ENCODE results near the gene ADGRV1. TPM values are rescaled to one million over a fixed set of nuclear protein-coding genes. Genes with fewer than 3 reads are reported as not detected.

The ADGRV1 gene
- total RNA-seq, 2 donors from 2014 or later: 16.4 to 20.9 TPM

GRCh38 chr5:91052977-91053740, 494.6 kb downstream of the ADGRV1 start:
- TF ChIP-seq POLR2AphosphoS5 (IDR thresholded peaks at IDR 0.05) (no peak), CTCF (IDR thresholded peaks at IDR 0.05) (no peak), POLR2A (IDR thresholded peaks at IDR 0.05) (no peak)
- no peak for DNase-seq (ENCODE audit: low spot score)
- Histone ChIP-seq H3K27ac (no peak overlapping the region), H3K4me3 (no peak overlapping the region), H3K27me3 (replicated peaks; ENCODE audit: insufficient read depth) (no peaks in the 10 kb centered on the region), H3K9me3 (no peaks in the 10 kb centered on the region), H3K4me1 (replicated peaks) (no peaks in the 10 kb centered on the region), H3K36me3 (no peaks in the 10 kb centered on the region)
- intact Hi-C loops (cut with DNase I): loop anchor here (5.0 kb wide), 1 partner anchor 329 kb away; the partner anchor contains the start of gene ARRDC3
- 28% methylated on average over 4 of the region's 4 CpGs for WGBS

GRCh38 chr5:91053741-91054025, 495.1 kb downstream of the ADGRV1 start:
- Histone ChIP-seq H3K9me3 (no peaks in the 10 kb centered on the region), H3K36me3 (no peaks in the 10 kb centered on the region), H3K27me3 (replicated peaks; ENCODE audit: insufficient read depth) (no peaks in the 10 kb centered on the region), H3K27ac (no peak overlapping the region), H3K4me1 (replicated peaks) (no peaks in the 10 kb centered on the region), H3K4me3 (no peak overlapping the region)
- 72% methylated on average over 1 of the region's 1 CpG for WGBS
- no peak for DNase-seq (ENCODE audit: low spot score)
- intact Hi-C loops (cut with DNase I): loop anchor here (5.0 kb wide), 1 partner anchor 329 kb away; the partner anchor contains the start of gene ARRDC3
- TF ChIP-seq CTCF (IDR thresholded peaks at IDR 0.05) (no peak), POLR2AphosphoS5 (IDR thresholded peaks at IDR 0.05) (no peak), POLR2A (IDR thresholded peaks at IDR 0.05) (no peak)

GRCh38 chr5:91058155-91058554, 499.6 kb downstream of the ADGRV1 start:
- H3K27ac ChIP-seq: no peak overlapping the region

GRCh38 chr5:91058575-91058974, 500.0 kb downstream of the ADGRV1 start:
- Histone ChIP-seq H3K27me3 (replicated peaks; ENCODE audit: insufficient read depth) (no peaks in the 10 kb centered on the region), H3K27ac (no peak overlapping the region), H3K4me1 (replicated peaks) (no peaks in the 10 kb centered on the region), H3K36me3 (no peaks in the 10 kb centered on the region), H3K9me3 (no peaks in the 10 kb centered on the region), H3K4me3 (no peak overlapping the region)
- TF ChIP-seq CTCF (IDR thresholded peaks at IDR 0.05): no peak
- no peak for TF ChIP-seq POLR2A (IDR thresholded peaks at IDR 0.05)
- no peak for TF ChIP-seq POLR2AphosphoS5 (IDR thresholded peaks at IDR 0.05)
- 75% methylated on average over 4 of the region's 4 CpGs for WGBS
- DNase-seq (ENCODE audit: low spot score): no peak
- intact Hi-C loops (cut with DNase I): no loop called here

More at GRCh38 chr5:91058155-91058554, 499.6 kb downstream of the ADGRV1 start:
- no peaks in the 10 kb centered on the region for H3K4me1 ChIP-seq (replicated peaks)
- DNase-seq (ENCODE audit: low spot score): no peak
- TF ChIP-seq POLR2AphosphoS5 (IDR thresholded peaks at IDR 0.05) (no peak), CTCF (IDR thresholded peaks at IDR 0.05) (no peak), POLR2A (IDR thresholded peaks at IDR 0.05) (no peak)
- intact Hi-C loops (cut with DNase I): no loop called here
- no peaks in the 10 kb centered on the region for H3K36me3 ChIP-seq
- H3K4me3 ChIP-seq: no peak overlapping the region
- H3K27me3 ChIP-seq (replicated peaks; ENCODE audit: insufficient read depth): no peaks in the 10 kb centered on the region
- no peaks in the 10 kb centered on the region for H3K9me3 ChIP-seq
- 0% methylated on average over 1 of the region's 1 CpG for WGBS

- no peak overlapping the region for H3K4me3 ChIP-seq
- no peaks in the 10 kb centered on the region for H3K27me3 ChIP-seq (replicated peaks; ENCODE audit: insufficient read depth)
- no peaks in the 10 kb centered on the region for H3K4me1 ChIP-seq (replicated peaks)
- intact Hi-C loops (cut with DNase I): no loop called here
- 76% methylated on average over 1 of the region's 1 CpG for WGBS
- no peak for TF ChIP-seq CTCF (IDR thresholded peaks at IDR 0.05)
- H3K36me3 ChIP-seq: no peaks in the 10 kb centered on the region
- no peaks in the 10 kb centered on the region for H3K9me3 ChIP-seq
- H3K27ac ChIP-seq: no peak overlapping the region
- no peak for DNase-seq (ENCODE audit: low spot score)
Observed at GRCh38 chr5:91059409-91059808, 500.8 kb downstream of the ADGRV1 start.

Data from prostate gland (tissue), 2 donors.